ENCODE measurements around the gene PRKAG2. TPM values are rescaled to one million over a fixed set of nuclear protein-coding genes. Genes with fewer than 3 reads are reported as not detected.

PRKAG2 gene
- total and polyA plus RNA-seq, 2 of the 8 experiments (the other 6 are each of a cell fraction or from before 2014, with no cell fraction given) = 7.5 to 18.1 TPM

GRCh38 chr7:151756866-151757265 is 120.0 kb downstream of the PRKAG2 start:
- no peaks in the 10 kb centered on the region for H4K20me1 ChIP-seq (replicated peaks in 1 of 2; ENCODE audit: control insufficient read depth in 1 of 2, insufficient read depth in 2 of 2, low read length in 2 of 2)
- no peak overlapping the region for H2BK120ac ChIP-seq (replicated peaks; ENCODE audit: low read depth, low read length)
- peaks cover 2 to 10% (median 5%) of the 10 kb centered on the region in 4 experiments; a peak in 6 of 7 replicates for H3K4me1 ChIP-seq (replicated peaks in 1 of 4; ENCODE audit: control insufficient read depth in 3 of 4, insufficient read depth in 4 of 4, low read length in 3 of 4)
- H3K4me2 ChIP-seq (ENCODE audit: insufficient read depth in 1 of 2, low read depth in 2 of 2, low read length in 2 of 2) = no peak overlapping the region
- no peak overlapping the region for H3K4me3 ChIP-seq (ENCODE audit: extremely low read depth in 1 of 4, insufficient read depth in 2 of 4, low read depth in 3 of 4, low read length in 4 of 4)
- H3K4ac ChIP-seq (replicated peaks; ENCODE audit: insufficient read length, low read depth, low read length) = no peak overlapping the region
- H3K27ac ChIP-seq (ENCODE audit: low read depth, low read length) = no peak overlapping the region
- 0 out of 2 replicates have a peak overlapping the region, but pooled peaks have one; percentile 8 for H2BK20ac ChIP-seq (ENCODE audit: low read length)
- no peaks in the 10 kb centered on the region for H3K23me2 ChIP-seq (ENCODE audit: low read depth, low read length)
- FAIRE-seq = no peak
- CTCF ChIA-PET (ENCODE audit: partially characterized antibody) = interaction anchor here (0.9 to 8.6 kb wide), 12 partner anchors 8 to 406 kb away, joined by 3 to 107 read pairs (median 4); no protein-coding TSS in a partner anchor
- H3K79me1 ChIP-seq (ENCODE audit: low read depth, low read length) = no peaks in the 10 kb centered on the region
- H2AFZ ChIP-seq (ENCODE audit: low read length) = no peak overlapping the region
- H3K27me3 ChIP-seq (replicated peaks in 1 of 4; ENCODE audit: control insufficient read depth in 3 of 4, extremely low read depth in 1 of 4, insufficient read depth in 3 of 4, low read length in 3 of 4) = no peaks in the 10 kb centered on the region; a peak in 2 of 7 replicates
- no peak overlapping the region for H4K8ac ChIP-seq (ENCODE audit: extremely low read depth, insufficient read depth, low read length)
- H4K5ac ChIP-seq (ENCODE audit: insufficient read length, low read depth, low read length) = no peak overlapping the region
- H3K9ac ChIP-seq (replicated peaks in 1 of 4; ENCODE audit: extremely low read depth in 1 of 4, low read depth in 3 of 4, low read length in 3 of 4) = no peak overlapping the region
- no peak overlapping the region for H3K56ac ChIP-seq (replicated peaks; ENCODE audit: insufficient read length, low read depth, low read length)
- no peak overlapping the region; the same call in 1 of the 2 replicates for H2BK5ac ChIP-seq (ENCODE audit: low read depth, low read length)
- no peak overlapping the region for H2AK5ac ChIP-seq (ENCODE audit: low read depth, low read length)
- no peak overlapping the region for H4K91ac ChIP-seq (replicated peaks; ENCODE audit: insufficient read length, low read length)
- no peaks in the 10 kb centered on the region; a peak in 1 of 8 replicates for H3K36me3 ChIP-seq (ENCODE audit: control insufficient read depth in 2 of 4, insufficient read depth in 4 of 4, low read length in 3 of 4)
- POLR2A ChIA-PET (ENCODE audit: partially characterized antibody) = interaction anchor here (1.2 to 1.4 kb wide), 2 partner anchors 11 to 21 kb away, joined by 3 to 4 read pairs; no protein-coding TSS in a partner anchor
- no peak overlapping the region for H3K14ac ChIP-seq (ENCODE audit: insufficient read length)
- no peaks in the 10 kb centered on the region for H3K9me3 ChIP-seq (ENCODE audit: insufficient read depth in 2 of 2, low read depth in 1 of 2, low read length in 1 of 2)
- H2BK12ac ChIP-seq (ENCODE audit: low read depth, low read length) = 0 out of 2 replicates have a peak overlapping the region, but pooled peaks have one; percentile 100
- no peak for DNase-seq (ENCODE audit: low read depth in 1 of 2, low spot score in 2 of 2)
- H3K23ac ChIP-seq (ENCODE audit: insufficient read length) = no peak overlapping the region
- 80% methylated on average over 13 of the region's 13 CpGs; no CpG with 5 or more reads in 1 of the 2 experiments for WGBS, 2 experiments (ENCODE audit: extremely low coverage in 1 of 2, insufficient coverage in 1 of 2, insufficient read length in 1 of 2, insufficient replicate concordance in 2 of 2, low coverage in 1 of 2, low lambda C conversion rate in 2 of 2, missing lambda C conversion rate in 1 of 2)
- no peak overlapping the region for H3K18ac ChIP-seq (ENCODE audit: extremely low read depth, low read length)
- no peak overlapping the region for H2BK15ac ChIP-seq (ENCODE audit: low read length)
- no peaks in the 10 kb centered on the region for H3K79me2 ChIP-seq (ENCODE audit: control insufficient read depth in 1 of 2, insufficient read depth in 2 of 2, low read length in 2 of 2)
- TF ChIP-seq EZH2 (IDR thresholded peaks at IDR 0.05; ENCODE audit: low read depth, low read length, severe bottlenecking) = no peak
- no peak for TF ChIP-seq CHD1 (IDR thresholded peaks at IDR 0.05; ENCODE audit: low read depth, low read length)
- no peak for TF ChIP-seq ASH2L (IDR thresholded peaks at IDR 0.05; ENCODE audit: low read length)
- no peak for TF ChIP-seq GTF2F1 (IDR thresholded peaks at IDR 0.05; ENCODE audit: borderline replicate concordance, low read depth, low read length)
- no peak for TF ChIP-seq KDM1A (IDR thresholded peaks at IDR 0.05; ENCODE audit: borderline replicate concordance, low read length)
- no peak for TF ChIP-seq NANOG (IDR thresholded peaks at IDR 0.05; ENCODE audit: insufficient read depth, low read depth, low read length, poor library complexity, severe bottlenecking)
- no peak for TF ChIP-seq BACH1 (IDR thresholded peaks at IDR 0.05; ENCODE audit: low read length)
- TF ChIP-seq CBX5 (IDR thresholded peaks at IDR 0.05; ENCODE audit: low read depth, low read length) = no peak
- no peak for TF ChIP-seq SRF (IDR thresholded peaks at IDR 0.05; ENCODE audit: low read depth, low read length)
- no peak for TF ChIP-seq SP4 (IDR thresholded peaks at IDR 0.05; ENCODE audit: low read length)
- TF ChIP-seq KDM5A (IDR thresholded peaks at IDR 0.05; ENCODE audit: low read length) = no peak
- no peak for TF ChIP-seq CTCF (IDR thresholded peaks at IDR 0.05; ENCODE audit: control extremely low read depth in 1 of 3, insufficient read depth in 1 of 3, low read depth in 1 of 3, low read length in 3 of 3)

Measured in H1 (cell line).